A673 (cell line): ENCODE data around the gene ABR. TPM values are rescaled to one million over a fixed set of nuclear protein-coding genes. Genes with fewer than 3 reads are reported as not detected.
A peak's percentile ranks its signal among the peaks of the same experiment; 100 is the strongest.

Experiments used
- BruUV-seq: library from RNA; stranded (reverse); fragments of 400-500 nt; replicated peaks from 2 replicates; lab custom pipeline; 2021; lab: Mats Ljungman, UMichigan
- CTCF ChIA-PET: fragments of 300-600 bp; sonication (Branson Sonifier 250); formaldehyde crosslinking; loops from one replicate; lab custom pipeline; 2022; ENCODE audit warnings: antibody characterized with exemption; lab: Charles Lee
- POLR2A ChIA-PET: fragments of 300-600 bp; sonication (Branson Sonifier 250); formaldehyde crosslinking; loops from one replicate; lab custom pipeline; 2022; ENCODE audit warnings: antibody characterized with exemption; ENCODE audit not compliant: low non-redundant PET; lab: Charles Lee
- DNase-seq: peaks from one replicate; pipeline ENCODE4 v3.0.0-alpha.2; 2015; ENCODE audit warnings: low spot score
- H3K27ac ChIP-seq: fragments of 200-600 bp; sonication (generic); 2 replicates; pipeline ENCODE4 v1.5.1; 2016; ENCODE audit warnings: mixed run types, low read depth, mild to moderate bottlenecking, mixed read lengths, antibody characterized with exemption, low read length; ENCODE audit not compliant: poor library complexity, severe bottlenecking
- H3K27me3 ChIP-seq: fragments of 200-600 bp; sonication (generic); replicated peaks from 2 replicates; pipeline ENCODE4 v1.6.1; 2017; ENCODE audit warnings: mixed run types, low read depth, mild to moderate bottlenecking, mixed read lengths, antibody characterized with exemption, low read length; ENCODE audit not compliant: insufficient read depth, poor library complexity
- H3K36me3 ChIP-seq: fragments of 200-600 bp; sonication (generic); 2 replicates; pipeline ENCODE4 v1.6.1; 2016; ENCODE audit warnings: mixed run types, mild to moderate bottlenecking, mixed read lengths, antibody characterized with exemption, low read length; ENCODE audit not compliant: insufficient read depth, poor library complexity, severe bottlenecking
- H3K4me1 ChIP-seq: fragments of 200-600 bp; sonication (generic); 2 replicates; pipeline ENCODE4 v1.6.1; 2017; ENCODE audit warnings: mixed run types, mild to moderate bottlenecking, mixed read lengths, antibody characterized with exemption, low read length; ENCODE audit not compliant: insufficient read depth, poor library complexity, severe bottlenecking
- H3K4me3 ChIP-seq: fragments of 200-600 bp; sonication (generic); 2 replicates; pipeline ENCODE4 v1.5.1; 2016; ENCODE audit warnings: low read depth, mixed run types, mild to moderate bottlenecking, mixed read lengths, low read length; ENCODE audit not compliant: poor library complexity, severe bottlenecking
- H3K9me3 ChIP-seq: fragments of 200-600 bp; sonication (generic); 2 replicates; pipeline ENCODE4 v1.6.1; 2016; ENCODE audit warnings: mixed run types, low read depth, mild to moderate bottlenecking, mixed read lengths, antibody characterized with exemption, low read length; ENCODE audit not compliant: poor library complexity, severe bottlenecking
- EZH2 ChIP-seq: fragments of 200-600 bp; sonication (generic); IDR thresholded peaks from 2 replicates; pipeline ENCODE4 v1.6.1; 2017; ENCODE audit warnings: borderline replicate concordance, low read depth, mild to moderate bottlenecking, mixed read lengths, antibody characterized with exemption, low read length; ENCODE audit not compliant: poor library complexity, severe bottlenecking
- intact Hi-C: fragments of 100-400 bp; cut with micrococcal nuclease; formaldehyde crosslinking; loops from one replicate; pipeline ENCODE4 v1.10.0; 2022; ENCODE audit not compliant: unreplicated experiment
- total RNA-seq: library from RNA; stranded (reverse); gene quantifications from 2 replicates; pipeline ENCODE4 v1.2.3, GENCODE V29; 2021
- TF ChIP-seq, protein P1 (sequence below): fragments of 300-800, 200-600 bp; sonication (generic); conservative IDR thresholded peaks from 2 replicates; pipeline ENCODE4 v1.5.1; 2017; ENCODE audit warnings: low read depth, mild to moderate bottlenecking, antibody characterized with exemption, low read length, moderate library complexity, mixed read lengths

Gene ABR
- total RNA-seq, 1 experiment from 2014 or later: 47.6 TPM

DNA sequence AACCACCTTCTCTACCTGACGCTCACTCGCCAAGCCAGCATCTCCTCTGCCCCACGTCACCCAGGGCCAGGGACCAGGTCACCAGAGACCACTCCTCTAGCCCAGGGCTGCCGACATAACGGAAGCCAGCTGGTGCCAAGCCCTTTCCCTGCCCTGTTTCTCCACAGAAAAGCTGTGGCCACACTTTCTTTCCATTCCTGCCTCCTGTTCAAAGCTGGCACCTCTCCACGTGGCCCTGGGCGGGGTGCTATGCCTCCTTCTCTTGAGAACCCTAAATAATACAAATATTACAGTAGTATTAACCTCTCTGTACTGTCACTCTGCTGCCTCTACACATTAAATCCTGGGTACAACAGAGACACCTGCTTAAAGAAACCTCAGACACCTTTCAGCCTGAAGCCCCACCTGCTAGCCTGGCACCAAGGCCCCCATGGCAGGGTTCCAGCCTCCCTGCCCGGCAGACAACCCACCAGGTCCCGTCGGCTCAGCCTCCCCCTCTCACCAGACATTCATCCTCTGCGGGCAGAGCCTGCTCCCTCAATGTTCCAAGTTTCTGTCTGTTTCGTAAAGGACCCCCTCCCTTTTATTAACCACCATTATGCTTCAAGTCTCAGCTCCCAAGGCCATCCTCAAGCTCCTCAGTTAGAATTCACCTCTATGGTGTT, 120.5 kb downstream of the ABR start:
- Histone ChIP-seq H3K4me1 (no peaks in the 10 kb centered on the region), H3K27ac (no peak overlapping the region), H3K4me3 (no peak overlapping the region), H3K36me3 (peaks cover 9% of the 10 kb centered on the region), H3K9me3 (no peaks in the 10 kb centered on the region), H3K27me3 (no peaks in the 10 kb centered on the region)
- BruUV-seq: no TSS peak
- ChIA-PET CTCF (interaction anchor here (1.5 kb wide), 1 partner anchor 21 kb away, joined by 3 read pairs; no protein-coding TSS in a partner anchor), POLR2A (no interaction called here)
- no peak for DNase-seq
- TF ChIP-seq, protein P1, sequence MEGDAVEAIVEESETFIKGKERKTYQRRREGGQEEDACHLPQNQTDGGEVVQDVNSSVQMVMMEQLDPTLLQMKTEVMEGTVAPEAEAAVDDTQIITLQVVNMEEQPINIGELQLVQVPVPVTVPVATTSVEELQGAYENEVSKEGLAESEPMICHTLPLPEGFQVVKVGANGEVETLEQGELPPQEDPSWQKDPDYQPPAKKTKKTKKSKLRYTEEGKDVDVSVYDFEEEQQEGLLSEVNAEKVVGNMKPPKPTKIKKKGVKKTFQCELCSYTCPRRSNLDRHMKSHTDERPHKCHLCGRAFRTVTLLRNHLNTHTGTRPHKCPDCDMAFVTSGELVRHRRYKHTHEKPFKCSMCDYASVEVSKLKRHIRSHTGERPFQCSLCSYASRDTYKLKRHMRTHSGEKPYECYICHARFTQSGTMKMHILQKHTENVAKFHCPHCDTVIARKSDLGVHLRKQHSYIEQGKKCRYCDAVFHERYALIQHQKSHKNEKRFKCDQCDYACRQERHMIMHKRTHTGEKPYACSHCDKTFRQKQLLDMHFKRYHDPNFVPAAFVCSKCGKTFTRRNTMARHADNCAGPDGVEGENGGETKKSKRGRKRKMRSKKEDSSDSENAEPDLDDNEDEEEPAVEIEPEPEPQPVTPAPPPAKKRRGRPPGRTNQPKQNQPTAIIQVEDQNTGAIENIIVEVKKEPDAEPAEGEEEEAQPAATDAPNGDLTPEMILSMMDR: no peak
- TF ChIP-seq EZH2: no peak
- intact Hi-C loops: loop anchor here (2.0 to 10.0 kb wide), 2 partner anchors 54 to 128 kb away; no protein-coding TSS in a partner anchor

DNA sequence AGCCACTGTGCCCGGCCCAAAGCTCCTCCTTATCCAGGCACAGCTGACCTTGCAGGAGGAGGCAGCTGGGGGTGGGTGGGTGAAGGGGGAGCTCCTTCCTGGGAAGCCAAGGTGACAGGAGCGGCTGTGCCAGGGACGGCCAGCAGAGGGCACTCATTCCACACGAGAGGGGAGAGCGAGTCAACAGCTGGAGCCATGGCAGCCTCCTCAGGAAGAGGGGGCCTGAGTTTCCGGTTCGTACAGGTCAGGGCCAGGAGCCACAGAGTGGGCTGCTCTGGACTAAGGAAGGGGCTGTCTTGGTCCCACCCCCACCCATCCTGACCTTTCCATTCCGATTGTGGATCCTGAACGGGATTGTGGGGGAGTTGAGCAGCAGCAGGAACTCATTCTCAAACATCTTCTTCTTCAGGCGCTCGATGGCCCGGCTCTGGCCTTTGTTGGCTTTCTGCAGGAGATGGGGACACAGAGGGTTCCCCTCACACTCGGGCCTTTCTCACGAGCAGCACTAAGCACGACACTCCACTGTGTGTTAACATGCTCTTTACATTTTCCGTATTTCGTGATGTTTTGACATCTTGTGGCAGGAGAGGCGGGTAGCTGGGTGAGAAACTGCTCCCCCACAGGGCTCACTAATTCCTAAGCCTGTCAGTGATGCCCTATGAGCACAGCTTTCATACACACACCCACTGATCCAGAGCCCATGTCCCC, 121.2 kb downstream of the ABR start:
- POLR2A ChIA-PET: no interaction called here
- no peak overlapping the region for H3K4me3 ChIP-seq
- CTCF ChIA-PET: interaction anchor here (0.5 to 1.5 kb wide), 12 partner anchors 8 to 274 kb away, joined by 3 to 12 read pairs (median 4); no protein-coding TSS in a partner anchor
- DNase-seq: peak; percentile 63
- TF ChIP-seq, protein P1: peak; percentile 36
- no peak for TF ChIP-seq EZH2
- no TSS peak for BruUV-seq
- H3K36me3 ChIP-seq: peaks cover 9% of the 10 kb centered on the region
- H3K4me1 ChIP-seq: no peaks in the 10 kb centered on the region
- no peak overlapping the region for H3K27ac ChIP-seq
- no peaks in the 10 kb centered on the region for H3K9me3 ChIP-seq
- H3K27me3 ChIP-seq: no peaks in the 10 kb centered on the region
- intact Hi-C loops: loop anchor here (2.0 to 10.0 kb wide), 2 partner anchors 54 to 128 kb away; no protein-coding TSS in a partner anchor

DNA sequence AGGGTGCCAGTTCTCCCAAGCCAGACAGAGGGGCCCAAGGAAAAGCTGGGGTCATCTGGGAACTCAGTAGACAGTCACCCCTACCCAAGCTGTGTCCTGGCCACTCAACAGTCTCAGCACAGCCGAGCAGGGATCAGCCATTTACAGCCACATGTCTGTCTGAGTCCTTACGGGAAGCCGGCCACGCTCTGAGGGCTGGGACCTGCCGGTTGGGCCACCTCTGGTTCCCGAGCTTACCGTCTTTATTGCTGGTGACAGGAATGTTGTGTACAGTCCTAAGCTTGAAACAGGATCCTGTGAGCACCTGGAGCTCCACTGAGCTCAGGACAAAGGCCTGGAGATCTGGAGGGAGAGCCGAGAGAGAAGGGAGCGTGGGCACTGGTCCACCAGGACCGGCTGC, 123.0 kb downstream of the ABR start:
- ChIA-PET POLR2A (no interaction called here), CTCF (interaction anchor here (0.8 to 1.5 kb wide), 10 partner anchors 27 to 261 kb away, joined by 3 to 13 read pairs (median 4); partner anchors contain the start of genes NXN and TIMM22)
- Histone ChIP-seq H3K36me3 (peaks cover 7% of the 10 kb centered on the region), H3K4me3 (no peak overlapping the region), H3K27me3 (no peaks in the 10 kb centered on the region), H3K27ac (no peak overlapping the region), H3K4me1 (no peaks in the 10 kb centered on the region), H3K9me3 (no peaks in the 10 kb centered on the region)
- no peak for TF ChIP-seq EZH2
- TF ChIP-seq, protein P1: no peak
- no TSS peak for BruUV-seq
- intact Hi-C loops: loop anchor here (10.0 kb wide), 1 partner anchor 52 kb away; no protein-coding TSS in a partner anchor
- DNase-seq: no peak
